Stimulated activated CD4-positive, alpha-beta T cell treated with anti-CD3 and anti-CD28 coated beads, Interleukin-2, amount 100 ng/mL, for 24 hours (primary cell): ENCODE results near the gene PRELID3B.

Source experiments
- DNase-seq, 2 donors: peaks; one replicate each; pipeline ENCODE4 v3.0.0-alpha.2; 2020

Gene PRELID3B

GRCh38 chr20:59042151-59042795 lies at the start of gene PRELID3B:
PRELID3B (minus strand) TSS chr20:59042786; CDS start chr20:59042730, 56 bp downstream.
- no peak for DNase-seq

DNA sequence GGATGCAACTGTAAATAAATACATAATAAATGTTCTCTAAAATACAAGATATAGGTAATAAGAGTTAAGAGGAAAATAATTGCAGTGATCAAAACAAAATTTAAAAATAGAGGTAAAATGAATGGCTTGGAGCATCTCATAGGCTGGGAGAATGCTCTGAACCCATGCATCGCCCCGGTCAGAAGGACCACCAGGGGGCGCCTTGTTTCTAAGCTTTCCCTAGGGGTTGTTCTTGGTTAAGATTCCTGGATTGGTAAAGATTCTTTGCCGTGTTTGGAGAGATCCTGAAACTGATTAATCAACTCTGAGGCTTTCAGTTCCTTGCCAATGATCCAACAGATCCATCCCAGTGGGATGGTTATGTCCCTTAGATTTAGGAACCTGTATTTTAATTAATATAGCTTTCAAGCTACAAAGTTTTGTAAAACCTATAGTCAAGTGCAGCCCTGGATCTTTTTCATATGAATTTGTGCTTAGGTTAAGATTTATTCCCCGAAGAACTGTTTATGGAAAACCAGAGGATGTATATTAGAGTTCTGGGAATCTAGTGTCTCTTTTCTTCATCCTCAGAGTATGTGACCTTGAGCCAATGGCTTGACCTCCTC lies 45.3 kb upstream of the PRELID3B start:
- peak; percentile 90 to 93 for DNase-seq

GRCh38 chr20:59086923-59087322 lies 44.3 kb upstream of the PRELID3B start:
- no peak for DNase-seq

DNA sequence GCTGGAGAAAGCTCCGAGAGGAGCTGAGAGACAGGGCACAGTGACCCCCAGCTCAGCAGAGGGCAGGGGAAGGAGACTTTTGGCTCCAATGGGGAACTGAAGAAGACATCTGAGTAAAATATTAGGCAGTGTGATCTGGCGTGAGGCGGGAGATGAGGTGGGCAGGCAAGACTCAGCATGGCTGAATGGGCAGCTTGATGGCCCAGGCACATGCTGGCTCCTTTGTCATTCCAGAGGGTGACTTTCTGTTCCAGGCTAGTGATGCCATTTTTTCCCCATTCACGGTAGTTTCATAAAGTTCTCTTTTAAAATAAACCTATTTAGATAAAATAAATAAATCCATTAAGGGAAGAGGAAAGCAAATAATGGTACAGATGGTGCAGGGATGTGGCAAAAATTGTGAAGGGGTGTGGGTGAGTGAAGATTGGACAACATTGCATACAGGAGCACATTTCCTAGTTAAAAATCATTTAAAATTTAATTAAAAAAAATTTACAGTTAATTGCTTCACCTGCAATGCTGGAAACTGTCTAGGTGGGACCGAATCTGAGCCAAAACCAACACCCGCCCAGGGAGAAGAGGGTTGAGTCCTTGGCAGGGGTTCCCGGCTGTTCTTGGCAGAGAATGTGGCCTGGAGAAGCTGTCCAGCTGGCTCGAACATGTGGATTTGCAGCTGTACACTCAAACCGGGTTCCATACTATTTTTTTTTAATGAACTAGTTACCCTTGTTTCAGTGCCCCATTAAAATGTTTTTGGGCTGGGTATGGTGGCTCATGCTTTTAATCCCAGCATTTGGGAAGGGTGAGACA lies 41.7 kb upstream of the PRELID3B start:
- no peak for DNase-seq

GRCh38 chr20:59082981-59083380 lies 40.4 kb upstream of the PRELID3B start:
- DNase-seq = no peak

- DNase-seq = no peak
These were observed 39.6 kb upstream of the PRELID3B start for GRCh38 chr20:59082077-59082740.

DNA sequence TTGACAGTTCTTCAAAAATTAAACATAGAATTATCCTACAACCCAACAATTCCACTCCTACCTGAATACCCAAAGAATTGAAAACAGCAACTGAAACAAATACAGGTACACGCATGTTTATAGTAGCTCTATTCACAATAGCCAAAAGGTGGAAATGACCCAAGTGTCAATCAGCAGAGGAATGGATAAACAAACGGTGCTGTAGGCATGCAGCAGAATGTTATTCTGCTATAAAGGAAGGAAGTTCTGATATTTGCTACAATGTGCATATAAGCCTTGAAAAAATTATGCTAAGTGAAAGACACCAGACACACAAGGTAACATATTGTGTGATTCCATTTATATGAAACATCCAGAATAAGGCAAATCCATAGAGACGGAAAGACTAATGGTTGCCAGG lies 38.5 kb upstream of the PRELID3B start:
- no peak for DNase-seq

GRCh38 chr20:59078231-59078630 lies 35.6 kb upstream of the PRELID3B start:
- DNase-seq = no peak

DNA sequence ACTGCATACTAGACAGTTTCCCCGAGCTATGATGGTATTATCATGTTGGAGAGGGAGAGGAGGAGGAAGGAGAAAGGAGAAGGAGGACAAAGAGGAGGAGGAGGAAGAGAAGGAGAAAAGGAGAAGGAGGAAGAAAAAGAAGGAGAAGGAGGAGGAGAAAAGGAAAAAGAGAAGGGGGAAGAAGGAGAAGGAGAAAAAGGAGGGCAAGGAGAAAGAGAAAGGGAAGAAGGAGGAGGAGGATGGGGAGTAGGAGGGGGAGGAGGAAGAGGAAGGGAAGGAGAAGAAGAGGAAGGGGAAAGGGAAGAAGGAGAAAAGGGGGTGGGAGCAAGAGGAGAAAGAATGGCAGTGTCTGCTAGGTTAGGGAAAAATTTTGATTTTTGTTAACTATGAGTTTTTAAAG lies 35.1 kb upstream of the PRELID3B start:
- DNase-seq = no peak

DNA sequence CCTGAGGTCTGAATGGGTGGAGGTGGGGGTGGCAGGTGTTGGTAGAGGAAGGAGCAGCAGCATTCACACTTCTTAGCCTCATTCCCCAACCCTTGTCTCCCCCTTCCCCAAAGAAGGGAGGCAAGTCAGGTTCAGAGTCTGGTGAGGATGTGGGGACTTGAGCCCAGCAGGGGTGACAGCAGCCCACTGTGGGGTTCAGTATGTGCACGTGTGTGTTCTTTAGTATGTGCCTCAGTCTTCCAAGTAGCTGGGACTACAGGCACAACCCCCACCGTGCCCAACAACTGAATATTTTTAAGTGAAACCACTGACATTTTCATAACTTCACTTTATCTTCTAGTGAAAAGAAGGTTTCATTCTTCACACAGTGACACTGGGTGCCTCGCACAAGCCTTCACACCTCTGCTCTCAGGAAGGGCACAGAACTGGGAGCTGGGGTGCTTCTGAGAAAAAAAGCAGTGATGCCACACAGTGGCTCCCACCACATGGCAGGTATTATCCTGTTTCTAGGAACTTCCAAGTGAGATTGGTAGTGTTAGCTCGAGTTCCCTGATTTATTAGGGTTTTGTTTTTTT lies 33.4 kb upstream of the PRELID3B start:
- peak in 1 of 2 donors; percentile 30 for DNase-seq

DNA sequence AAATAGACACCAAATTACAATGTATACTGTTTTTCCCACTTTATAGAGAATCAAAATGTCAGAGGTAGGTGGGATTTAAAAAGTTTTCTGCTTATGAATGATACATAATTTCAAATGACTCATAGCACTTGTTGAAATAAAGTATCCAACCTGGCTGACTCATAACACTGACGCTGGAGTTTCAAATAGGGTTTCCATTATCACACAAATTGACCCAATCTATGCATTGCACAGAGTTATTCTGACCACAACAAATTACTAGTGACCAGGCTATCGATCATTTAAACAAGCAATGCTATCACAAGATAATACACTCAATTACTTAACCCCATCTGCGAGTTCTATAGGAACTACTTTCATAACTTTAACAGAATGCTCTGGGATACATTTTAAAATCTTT lies 31.9 kb upstream of the PRELID3B start:
- DNase-seq = no peak

DNA sequence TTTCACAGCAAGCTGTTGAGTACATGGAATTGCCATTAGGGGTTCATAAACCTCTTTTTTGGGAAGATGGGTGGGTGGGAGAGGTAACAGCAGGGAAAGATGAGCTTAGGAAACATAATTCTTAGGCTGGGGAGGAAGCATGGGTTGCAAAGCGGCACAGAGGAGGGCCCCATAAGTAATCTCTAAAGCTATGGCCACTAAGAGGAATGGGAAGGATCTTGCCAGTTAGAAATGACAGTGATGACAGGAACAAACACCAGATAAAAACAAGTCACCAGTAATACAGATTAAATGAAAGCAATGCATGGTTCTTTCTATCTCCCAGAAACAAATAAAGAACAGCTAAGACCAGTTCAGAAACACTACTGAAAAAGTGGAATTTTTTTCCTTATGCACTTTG lies 31.0 kb upstream of the PRELID3B start:
- no peak for DNase-seq

DNA sequence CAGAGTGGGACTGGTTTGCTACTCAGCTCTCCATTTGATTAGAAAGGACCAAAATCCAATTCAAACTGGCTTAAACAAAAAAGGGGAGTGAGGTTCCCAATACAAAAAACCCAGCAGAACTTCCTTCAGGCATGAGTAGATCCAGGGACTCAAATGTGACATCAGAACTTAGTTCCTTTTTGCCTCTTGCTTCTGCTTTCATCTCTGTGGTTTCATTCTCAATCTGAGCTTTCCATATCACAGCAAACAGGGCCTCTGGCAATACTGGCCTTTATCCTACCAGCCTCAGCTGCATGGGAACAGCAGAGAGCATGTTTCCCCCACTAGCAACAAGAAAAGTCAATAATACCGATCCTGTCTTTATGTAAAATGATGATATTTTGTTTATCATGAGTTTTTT lies 28.6 kb upstream of the PRELID3B start:
- DNase-seq = no peak

DNA sequence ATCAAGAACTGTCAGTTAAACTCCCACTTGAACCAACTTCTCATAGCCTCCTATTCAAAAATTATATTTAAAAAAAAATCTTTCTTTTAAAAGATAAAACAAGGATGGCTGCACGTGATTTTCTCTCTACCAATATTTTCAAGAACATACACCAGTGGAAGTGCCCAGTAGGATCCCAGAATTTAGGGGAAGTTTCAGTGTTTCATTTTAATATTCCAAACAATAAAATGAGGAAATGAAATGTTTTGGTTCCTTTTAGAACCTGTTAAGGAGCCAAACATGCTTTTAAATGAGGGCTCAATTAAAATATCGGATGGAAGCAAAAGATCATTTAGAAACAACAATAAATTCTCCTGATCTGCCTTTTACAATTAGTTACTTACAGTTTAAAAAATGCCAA lies 26.4 kb upstream of the PRELID3B start:
- DNase-seq = no peak

DNA sequence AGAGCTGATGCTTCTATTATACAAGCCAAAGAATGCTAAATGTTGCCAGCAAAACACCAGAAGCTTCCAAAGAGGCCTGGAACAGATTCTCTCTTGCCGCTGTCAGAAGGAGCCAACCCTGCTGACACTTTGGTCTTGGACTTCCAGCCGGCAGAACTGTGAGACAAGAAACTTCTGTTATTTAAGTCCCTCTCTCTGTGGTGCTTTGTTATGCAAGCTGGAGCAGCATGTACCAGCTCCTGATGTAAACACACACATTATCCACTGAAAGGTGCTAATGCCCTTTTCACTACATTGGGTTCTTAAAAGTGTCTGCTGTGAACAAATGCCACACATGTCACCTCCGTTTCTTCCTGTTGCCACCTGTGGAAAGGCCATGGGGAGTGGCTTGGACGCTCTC lies 25.9 kb upstream of the PRELID3B start:
- no peak for DNase-seq

DNA sequence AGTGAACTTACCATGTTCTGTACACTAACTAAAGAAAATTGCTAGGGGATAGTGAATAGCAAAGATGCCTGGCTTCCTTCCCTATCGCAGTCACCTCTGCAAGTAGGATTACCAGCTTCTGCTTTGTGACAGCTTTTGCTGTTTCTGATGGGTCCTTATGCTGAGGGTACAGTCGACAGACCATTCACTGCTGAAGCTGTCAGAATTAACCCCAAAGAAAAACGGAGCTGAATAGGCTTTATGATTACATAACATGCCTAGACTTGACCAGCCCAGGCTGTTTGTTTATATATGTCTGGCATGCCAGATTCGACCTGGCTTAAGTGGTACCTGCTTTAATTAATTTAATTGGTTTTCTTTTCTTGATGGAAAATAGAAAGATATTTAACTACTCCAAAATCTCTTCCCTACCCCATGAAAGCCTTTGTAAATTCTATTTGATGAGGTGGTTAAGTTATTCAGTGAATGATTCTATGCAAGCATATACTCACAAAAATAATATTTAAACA lies 21.7 kb upstream of the PRELID3B start:
- no peak for DNase-seq

GRCh38 chr20:59063358-59064213 lies 21.0 kb upstream of the PRELID3B start:
- DNase-seq = no peak

- no peak for DNase-seq
These were observed 19.5 kb upstream of the PRELID3B start for GRCh38 chr20:59062081-59062480.

DNA sequence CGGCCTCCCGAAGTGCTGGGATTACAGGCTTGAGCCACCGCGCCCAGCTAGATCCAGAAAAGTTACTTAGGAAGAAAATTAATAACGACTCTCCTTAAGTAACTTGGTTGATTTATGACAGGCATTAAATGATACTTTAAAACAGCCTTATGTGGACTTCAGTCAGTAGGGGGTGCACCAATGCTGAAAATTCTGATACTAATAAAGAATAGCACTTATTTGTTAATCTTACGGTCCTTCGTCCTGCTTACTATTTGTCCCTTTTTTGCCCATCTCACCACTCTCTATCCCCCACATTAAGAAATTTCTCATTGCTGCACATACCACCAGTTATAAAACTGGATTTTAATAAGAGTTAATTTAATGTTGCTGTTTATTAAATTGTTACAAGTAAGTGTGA lies 12.7 kb upstream of the PRELID3B start:
- no peak for DNase-seq

GRCh38 chr20:59051666-59052185 lies 9.1 kb upstream of the PRELID3B start:
- no peak for DNase-seq

- DNase-seq = no peak
These were observed 7.9 kb upstream of the PRELID3B start for GRCh38 chr20:59050437-59050836.

- no peak for DNase-seq
These were observed 6.1 kb upstream of the PRELID3B start for GRCh38 chr20:59048681-59049030.
